HG02973 (cell line): Measurements from ENCODE around the gene NPEPL1.

Experiments
- ATAC-seq: cut with Tn5 transposase; IDR thresholded peaks from one replicate; pipeline ENCODE4 v1.9.1; 2021; ENCODE audit warnings: moderate library complexity; ENCODE audit not compliant: unreplicated experiment

NPEPL1 gene

GRCh38 chr20:58682656-58683531 lies 9.7 kb upstream of the NPEPL1 start:
- ATAC-seq: no peak

DNA sequence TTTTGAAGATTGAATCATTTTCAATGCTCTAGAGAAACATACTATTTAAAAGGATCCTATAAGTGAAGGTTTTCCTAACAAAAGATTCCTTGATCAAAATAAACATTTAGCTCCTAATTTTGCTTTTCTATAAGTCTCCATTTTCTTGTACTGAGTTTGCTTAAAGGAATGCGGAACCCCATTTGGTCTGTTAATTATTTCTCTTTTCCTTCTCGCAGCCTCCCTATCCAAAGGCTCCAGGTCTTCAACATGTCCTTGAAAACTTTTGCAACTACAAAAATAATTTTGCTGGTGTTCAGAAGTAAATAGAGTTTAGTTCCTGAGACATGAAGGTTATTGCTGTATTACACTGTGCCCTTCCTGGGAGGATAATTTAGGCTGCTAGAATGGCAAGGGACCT lies 8.3 kb upstream of the NPEPL1 start:
- ATAC-seq: no peak

- no peak for ATAC-seq
Measured at GRCh38 chr20:58685988-58686387, 6.6 kb upstream of the NPEPL1 start.

DNA sequence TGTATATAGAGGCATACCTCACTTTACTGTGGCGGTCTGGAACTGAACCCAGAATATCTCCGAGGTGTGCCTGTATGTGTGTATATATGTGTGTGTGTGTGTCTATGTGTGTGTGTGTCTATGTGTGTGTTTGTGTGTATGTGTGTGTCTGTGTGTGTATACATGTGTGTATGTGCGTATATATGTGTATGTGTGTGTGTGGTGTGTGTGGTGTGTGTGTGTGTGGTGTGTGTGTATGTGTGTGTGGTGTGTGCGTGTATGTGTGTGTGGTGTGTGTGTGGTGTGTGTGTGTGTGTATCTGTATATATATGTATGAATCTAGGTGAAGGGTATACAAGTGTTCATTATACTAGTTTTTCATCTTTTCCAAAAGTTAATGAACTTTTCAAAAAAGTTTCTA lies 4.2 kb upstream of the NPEPL1 start:
- ATAC-seq: no peak

GRCh38 chr20:58688840-58689239 lies 3.8 kb upstream of the NPEPL1 start:
- no peak for ATAC-seq

GRCh38 chr20:58690396-58691135 lies 2.0 kb upstream of the NPEPL1 start:
- ATAC-seq: no peak

GRCh38 chr20:58691773-58692578 lies 624 bp upstream of the NPEPL1 start:
- ATAC-seq: no peak

GRCh38 chr20:58693226-58694006 lies 816 bp downstream of the NPEPL1 start:
- ATAC-seq: no peak

GRCh38 chr20:58694241-58695083 lies 1.9 kb downstream of the NPEPL1 start:
- ATAC-seq: no peak

GRCh38 chr20:58695084-58695722 lies 2.6 kb downstream of the NPEPL1 start:
- ATAC-seq: no peak

- ATAC-seq: no peak
Measured at GRCh38 chr20:58695895-58696375, 3.3 kb downstream of the NPEPL1 start.

DNA sequence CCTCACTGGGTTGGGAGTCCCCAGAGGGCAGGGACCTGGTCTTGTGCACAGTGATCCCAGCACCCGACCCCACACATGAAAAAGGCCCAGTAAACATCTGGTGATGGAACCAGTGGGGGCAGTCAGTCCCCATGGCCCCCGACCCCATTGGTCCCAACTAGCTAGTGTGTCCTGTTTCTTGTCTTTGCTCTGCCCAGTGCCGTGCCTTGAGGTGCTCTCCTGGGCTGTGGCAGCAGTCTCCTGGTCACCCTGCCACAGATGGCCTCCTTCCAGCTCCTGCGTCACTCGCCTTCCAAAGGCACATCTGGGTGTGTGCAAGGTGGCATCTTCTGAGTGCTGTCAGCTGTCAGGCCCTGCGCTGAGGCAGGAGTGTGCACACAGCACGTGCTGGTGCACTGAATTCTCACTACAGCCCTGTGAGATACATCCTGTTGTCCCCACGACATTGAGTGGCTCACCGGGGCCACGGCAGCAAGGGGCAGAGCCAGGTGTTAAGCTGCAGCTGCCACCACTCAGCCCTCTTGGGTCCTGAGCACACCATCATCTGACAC lies 3.9 kb downstream of the NPEPL1 start:
- no peak for ATAC-seq

DNA sequence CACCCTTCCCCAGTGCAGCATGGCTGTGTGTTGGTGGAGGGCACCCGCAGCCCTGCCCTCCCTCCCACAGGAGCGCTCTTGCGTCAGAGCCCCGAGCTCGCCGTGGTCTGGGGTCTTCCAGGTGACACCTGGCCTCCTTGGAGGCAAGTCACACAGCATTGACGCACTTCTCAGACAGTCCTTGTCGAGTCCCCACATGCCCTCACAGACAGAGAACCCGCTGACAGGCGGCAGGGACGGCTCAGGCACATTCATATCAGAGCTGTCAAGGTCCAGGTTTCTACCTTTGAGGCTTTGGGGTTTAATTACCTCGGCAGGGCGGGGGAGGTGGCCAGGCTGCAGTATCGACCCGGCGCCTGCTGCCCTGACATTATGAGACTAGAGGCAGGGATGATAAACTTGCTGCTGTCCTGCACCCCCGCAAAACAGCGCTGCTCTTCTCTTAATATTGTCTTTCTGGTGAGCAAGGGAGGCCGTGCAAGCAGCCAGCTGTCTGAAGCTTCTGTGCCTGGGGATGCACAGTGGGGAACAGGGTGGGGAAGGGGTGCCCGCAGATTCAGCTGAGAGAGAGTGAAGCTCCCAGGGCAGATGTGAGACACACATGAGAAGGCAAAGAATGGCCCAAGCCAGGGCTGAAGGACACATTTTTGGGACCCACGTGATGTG lies 4.7 kb downstream of the NPEPL1 start:
- ATAC-seq: no peak

- ATAC-seq: no peak
Measured at GRCh38 chr20:58697867-58698703, 5.5 kb downstream of the NPEPL1 start.

GRCh38 chr20:58698741-58699622 lies 6.4 kb downstream of the NPEPL1 start:
- no peak for ATAC-seq

GRCh38 chr20:58699623-58700107 lies 7.1 kb downstream of the NPEPL1 start:
- ATAC-seq: no peak
